Karpas-422 (cell line): ENCODE results near the gene SURF4. TPM values are rescaled to one million over a fixed set of nuclear protein-coding genes. Genes with fewer than 3 reads are reported as not detected.
"Not testable (repeated sequence)": the region's sequence is repeated elsewhere in the genome, so short reads cannot be mapped to it uniquely, and the experiment has no call there.

Experiments
- DNase-seq: peaks from one replicate; pipeline ENCODE4 v3.0.0-alpha.2; 2015
- H2AFZ ChIP-seq: fragments of 200-600 bp; sonication (generic); 2 replicates; pipeline ENCODE4 v1.6.1; 2014; ENCODE audit warnings: antibody characterized with exemption, low read length, mixed read lengths
- H3K27ac ChIP-seq: fragments of 200-600 bp; sonication (generic); 2 replicates; pipeline ENCODE4 v1.5.1; 2014; ENCODE audit warnings: mild to moderate bottlenecking, low read length, moderate library complexity
- H3K27me3 ChIP-seq: fragments of 200-600 bp; sonication (generic); 2 replicates; pipeline ENCODE4 v1.6.1; 2014; ENCODE audit warnings: low read length, mixed read lengths
- H3K36me3 ChIP-seq: fragments of 200-600 bp; sonication (generic); 2 replicates; pipeline ENCODE4 v1.6.1; 2014; ENCODE audit warnings: low read length, mixed read lengths; ENCODE audit not compliant: insufficient read depth
- H3K4me1 ChIP-seq: fragments of 200-600 bp; sonication (generic); 2 replicates; pipeline ENCODE4 v1.6.1; 2014; ENCODE audit warnings: mild to moderate bottlenecking, low read length, mixed read lengths
- H3K4me2 ChIP-seq: fragments of 200-600 bp; sonication (generic); 2 replicates; pipeline ENCODE4 v1.6.1; 2014; ENCODE audit warnings: low read length, low read depth, mild to moderate bottlenecking; ENCODE audit not compliant: poor library complexity, severe bottlenecking
- H3K4me3 ChIP-seq: fragments of 200-600 bp; sonication (generic); 2 replicates; pipeline ENCODE4 v1.5.1; 2014; ENCODE audit warnings: mild to moderate bottlenecking, antibody characterized with exemption, low read length, mixed read lengths
- H3K79me2 ChIP-seq: fragments of 200-600 bp; sonication (generic); 2 replicates; pipeline ENCODE4 v1.6.1; 2014; ENCODE audit warnings: mild to moderate bottlenecking, low read length, mixed read lengths
- H3K9ac ChIP-seq: fragments of 200-600 bp; sonication (generic); 2 replicates; pipeline ENCODE4 v1.6.0; 2014; ENCODE audit warnings: low read length
- H3K9me2 ChIP-seq: fragments of 200-600 bp; sonication (generic), shearing (Covaris generic); replicated peaks from 2 replicates; pipeline ENCODE4 v1.6.0; 2014; ENCODE audit warnings: mild to moderate bottlenecking, low read length, moderate library complexity; ENCODE audit not compliant: insufficient read depth
- H3K9me3 ChIP-seq: fragments of 300-700, 200-600 bp; sonication (generic); 2 replicates; pipeline ENCODE4 v1.6.1; 2014; ENCODE audit warnings: low read length, mixed read lengths
- H4K20me1 ChIP-seq: fragments of 200-600 bp; sonication (generic); 2 replicates; pipeline ENCODE4 v1.6.1; 2014; ENCODE audit warnings: mild to moderate bottlenecking, antibody characterized with exemption, low read length, low read depth; ENCODE audit not compliant: insufficient read depth
- total RNA-seq: library from RNA; depleted of rRNA; stranded (reverse); fragments of >200 nt; shearing (Covaris generic); gene quantifications from 2 replicates; pipeline ENCODE4 v1.2.3, GENCODE V29; 2014; ENCODE audit warnings: low replicate concordance

SURF4 gene
- total RNA-seq, 1 experiment from 2014 or later: 84.1 TPM

DNA sequence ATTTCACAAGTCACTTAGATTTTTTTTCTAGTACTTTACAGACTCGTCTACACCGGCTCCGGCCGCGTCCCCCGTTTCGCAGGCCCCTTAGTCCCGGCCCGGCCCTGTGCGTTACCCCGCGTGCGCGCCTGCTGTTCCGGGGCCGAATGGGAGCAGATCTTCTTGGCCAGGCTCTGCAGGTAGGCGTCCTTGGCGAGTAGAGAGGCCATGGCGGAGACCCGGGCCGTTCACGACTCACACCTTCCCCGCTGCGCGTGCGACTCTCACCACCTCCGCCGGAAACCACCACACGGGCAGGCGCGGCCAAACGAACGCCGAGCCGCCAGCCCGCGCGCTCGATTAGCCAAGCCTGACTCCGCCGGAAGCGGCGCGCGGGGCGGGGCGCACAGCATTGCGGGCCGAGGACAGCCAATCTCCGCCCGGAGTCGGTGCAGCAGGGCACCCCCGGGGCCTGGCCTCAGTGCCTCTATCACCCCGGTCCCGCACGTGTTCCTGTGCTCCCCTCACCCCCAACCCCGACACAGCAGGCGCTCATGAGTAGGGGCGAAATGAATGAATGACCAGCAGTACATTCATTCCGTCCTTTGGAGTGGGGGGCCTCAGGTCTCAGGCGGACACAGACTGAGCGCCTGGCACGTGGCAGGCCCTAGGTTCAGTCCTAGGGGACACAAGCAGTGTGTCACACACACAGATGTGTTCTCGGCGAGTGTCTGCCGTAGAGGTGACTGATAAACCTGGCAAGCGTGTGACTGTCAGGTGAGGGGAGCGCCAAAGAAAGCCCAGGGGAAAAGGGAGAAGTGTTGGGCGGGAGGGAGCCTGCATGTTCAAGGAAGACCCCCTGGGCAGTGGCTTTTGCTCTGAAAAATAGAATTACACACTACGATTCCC is 39.7 kb downstream of the SURF4 start, which contains the start of gene SURF6:
SURF6 (minus strand) TSS at position 265 of the 888 bp plus-strand sequence; CDS start at position 209, 56 bp downstream.
- peak within 1 kb of the TSS; percentile 47 for H3K27ac ChIP-seq
- H3K9me3 ChIP-seq: no peaks in the 10 kb centered on the region
- H3K9ac ChIP-seq: peak within 1 kb of the TSS; percentile 83
- H2AFZ ChIP-seq: peak within 1 kb of the TSS; percentile 92; the same call in 1 of the 2 replicates
- H3K4me1 ChIP-seq: peaks cover 14% of the 10 kb centered on the region
- DNase-seq: peak; percentile 98
- peaks cover 15% of the 10 kb centered on the region; the same call in 1 of the 2 replicates for H4K20me1 ChIP-seq
- no peaks in the 10 kb centered on the region for H3K27me3 ChIP-seq
- H3K4me3 ChIP-seq: peak within 1 kb of the TSS; percentile 79
- H3K36me3 ChIP-seq: peaks cover 25% of the 10 kb centered on the region; the same call in 1 of the 2 replicates
- H3K4me2 ChIP-seq: peak within 1 kb of the TSS; percentile 78
- no peaks in the 10 kb centered on the region for H3K9me2 ChIP-seq
- peaks cover 21% of the 10 kb centered on the region for H3K79me2 ChIP-seq

DNA sequence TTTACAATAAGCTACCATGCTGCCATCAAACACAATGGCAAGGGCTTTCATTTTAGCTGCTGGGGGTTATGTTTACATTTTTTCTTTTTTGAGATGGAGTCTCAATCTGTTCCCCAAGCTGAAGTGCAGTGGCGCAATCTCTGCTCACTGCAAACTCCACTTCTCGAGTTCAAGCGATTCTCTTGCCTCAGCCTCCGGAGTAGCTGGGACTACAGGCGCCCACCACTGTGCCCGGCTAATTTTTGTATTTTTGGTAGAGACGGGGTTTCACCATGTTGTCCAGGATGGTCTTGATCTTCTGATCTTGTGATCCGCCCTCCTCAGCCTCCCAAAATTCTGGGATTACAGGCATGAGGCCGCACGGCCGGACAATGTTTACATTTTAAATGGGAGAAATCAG is 41.0 kb downstream of the SURF4 start:
- not testable (repeated sequence) for H3K9me3 ChIP-seq, DNase-seq, H3K27me3 ChIP-seq, H2AFZ ChIP-seq, H3K9me2 ChIP-seq
- peaks cover 21% of the 10 kb centered on the region for H3K79me2 ChIP-seq
- peaks cover 21% of the 10 kb centered on the region for H4K20me1 ChIP-seq
- H3K4me3 ChIP-seq: peak overlapping the region; percentile 79
- H3K4me2 ChIP-seq: peak overlapping the region; percentile 78
- H3K27ac ChIP-seq: peak overlapping the region; percentile 47; the same call in 1 of the 2 replicates
- peaks cover 21% of the 10 kb centered on the region; the same call in 1 of the 2 replicates for H3K36me3 ChIP-seq
- H3K9ac ChIP-seq: peak overlapping the region; percentile 83
- H3K4me1 ChIP-seq: peaks cover 14% of the 10 kb centered on the region

GRCh38 chr9:133334161-133334560 is 41.7 kb downstream of the SURF4 start:
- no peak overlapping the region for H3K4me3 ChIP-seq
- no peak for DNase-seq
- H3K36me3 ChIP-seq: peaks cover 21% of the 10 kb centered on the region; the same call in 1 of the 2 replicates
- H3K27ac ChIP-seq: no peak overlapping the region
- H4K20me1 ChIP-seq: peaks cover 21% of the 10 kb centered on the region
- H3K9ac ChIP-seq: peak overlapping the region; percentile 83; the same call in 1 of the 2 replicates
- peak overlapping the region; percentile 78 for H3K4me2 ChIP-seq
- H3K4me1 ChIP-seq: peaks cover 14% of the 10 kb centered on the region
- H3K27me3 ChIP-seq: no peaks in the 10 kb centered on the region
- no peak overlapping the region for H2AFZ ChIP-seq
- H3K9me3 ChIP-seq: no peaks in the 10 kb centered on the region
- no peaks in the 10 kb centered on the region for H3K9me2 ChIP-seq
- H3K79me2 ChIP-seq: peaks cover 21% of the 10 kb centered on the region

GRCh38 chr9:133333566-133333965 is 42.3 kb downstream of the SURF4 start:
- Histone ChIP-seq H3K4me1 (peaks cover 14% of the 10 kb centered on the region), H3K9me2 (no peaks in the 10 kb centered on the region), H2AFZ (no peak overlapping the region), H4K20me1 (peaks cover 21% of the 10 kb centered on the region), H3K27me3 (no peaks in the 10 kb centered on the region), H3K79me2 (peaks cover 21% of the 10 kb centered on the region), H3K4me3 (no peak overlapping the region), H3K36me3 (peaks cover 21% of the 10 kb centered on the region; the same call in 1 of the 2 replicates), H3K27ac (no peak overlapping the region), H3K4me2 (no peak overlapping the region), H3K9ac (no peak overlapping the region), H3K9me3 (no peaks in the 10 kb centered on the region)
- no peak for DNase-seq

- no peak overlapping the region for H3K9ac ChIP-seq
- H3K4me3 ChIP-seq: no peak overlapping the region
- H3K9me2 ChIP-seq: no peaks in the 10 kb centered on the region
- peaks cover 14% of the 10 kb centered on the region for H3K4me1 ChIP-seq
- no peaks in the 10 kb centered on the region for H3K27me3 ChIP-seq
- H4K20me1 ChIP-seq: peaks cover 25% of the 10 kb centered on the region
- no peak overlapping the region for H3K4me2 ChIP-seq
- peaks cover 21% of the 10 kb centered on the region; the same call in 1 of the 2 replicates for H3K36me3 ChIP-seq
- DNase-seq: no peak
- H3K27ac ChIP-seq: no peak overlapping the region
- no peaks in the 10 kb centered on the region for H3K9me3 ChIP-seq
- H3K79me2 ChIP-seq: peaks cover 21% of the 10 kb centered on the region
- H2AFZ ChIP-seq: no peak overlapping the region
These were observed 42.8 kb downstream of the SURF4 start for GRCh38 chr9:133333011-133333410.

GRCh38 chr9:133332381-133332730 is 43.5 kb downstream of the SURF4 start:
- Histone ChIP-seq H4K20me1 (peaks cover 25% of the 10 kb centered on the region), H3K27me3 (no peaks in the 10 kb centered on the region), H3K79me2 (peaks cover 21% of the 10 kb centered on the region), H3K4me1 (peaks cover 14% of the 10 kb centered on the region), H3K27ac (no peak overlapping the region), H3K9me2 (no peaks in the 10 kb centered on the region), H2AFZ (no peak overlapping the region), H3K4me3 (no peak overlapping the region), H3K4me2 (no peak overlapping the region), H3K9ac (no peak overlapping the region), H3K36me3 (peaks cover 21% of the 10 kb centered on the region; the same call in 1 of the 2 replicates), H3K9me3 (no peaks in the 10 kb centered on the region)
- no peak for DNase-seq

DNA sequence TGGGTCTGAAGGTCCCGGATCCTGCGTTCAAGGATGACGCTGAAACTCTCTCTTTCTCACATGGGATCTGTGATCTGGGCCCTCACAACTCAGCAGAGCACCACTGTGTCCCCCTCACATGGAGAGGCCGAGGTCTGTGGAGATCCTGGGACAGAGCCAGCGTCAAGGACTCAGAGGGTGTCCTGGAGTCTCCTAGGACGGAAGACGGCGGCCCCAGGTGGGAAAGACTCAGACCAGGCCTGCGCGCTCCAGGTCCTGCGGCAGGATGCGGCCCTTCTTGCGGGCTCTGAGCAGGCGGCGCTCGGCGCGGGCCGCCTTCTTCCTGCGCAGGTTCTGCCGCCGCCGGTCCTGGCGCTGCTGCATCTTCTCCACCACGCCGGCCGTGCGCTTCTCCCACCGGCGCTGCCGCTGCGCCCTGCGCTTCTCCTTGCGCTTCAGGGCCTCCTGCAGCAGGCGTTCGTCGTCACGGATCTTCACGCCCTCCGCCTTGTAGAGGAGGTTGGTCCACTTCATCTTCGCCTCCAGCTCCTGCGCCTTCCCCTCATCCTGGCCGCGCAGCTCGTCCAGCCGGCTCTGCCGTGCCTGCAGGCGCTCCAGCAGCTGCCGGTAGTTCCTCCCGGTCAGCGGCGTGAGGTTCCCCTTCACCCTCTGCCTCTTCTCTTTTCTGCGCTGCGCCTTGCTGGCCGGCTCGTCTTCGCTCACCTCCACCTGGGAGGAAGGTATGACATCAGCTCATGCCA is 44.0 kb downstream of the SURF4 start:
- Histone ChIP-seq H3K4me1 (peaks cover 14% of the 10 kb centered on the region), H3K9me2 (no peaks in the 10 kb centered on the region), H4K20me1 (peaks cover 25% of the 10 kb centered on the region), H3K27me3 (no peaks in the 10 kb centered on the region), H3K9ac (no peak overlapping the region), H3K4me2 (no peak overlapping the region), H2AFZ (no peak overlapping the region), H3K9me3 (no peaks in the 10 kb centered on the region), H3K36me3 (peaks cover 21% of the 10 kb centered on the region; the same call in 1 of the 2 replicates), H3K79me2 (peaks cover 21% of the 10 kb centered on the region), H3K27ac (no peak overlapping the region), H3K4me3 (no peak overlapping the region)
- DNase-seq: no peak

DNA sequence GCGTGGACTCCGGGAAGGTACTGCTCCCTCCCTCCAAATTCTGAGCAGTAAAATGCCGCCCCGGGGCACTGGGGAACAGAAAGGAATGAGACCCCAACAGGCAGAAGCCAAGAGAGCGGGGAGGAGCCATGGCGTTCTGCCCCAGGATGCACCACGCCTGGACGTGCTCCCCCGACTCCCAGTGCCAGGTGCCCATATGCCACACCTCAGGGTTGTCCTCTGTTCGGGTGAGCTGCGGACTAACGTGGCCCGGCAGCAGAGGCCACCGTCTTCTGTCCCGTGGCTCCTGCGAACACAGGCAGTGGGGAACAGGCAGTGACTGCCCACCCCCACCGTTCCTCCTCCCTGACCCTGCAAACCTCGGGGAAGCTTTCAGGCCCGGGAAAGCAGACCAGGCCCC is 44.6 kb downstream of the SURF4 start:
- H3K9ac ChIP-seq: no peak overlapping the region
- peaks cover 10% of the 10 kb centered on the region for H3K4me1 ChIP-seq
- no peak overlapping the region for H2AFZ ChIP-seq
- no peak overlapping the region for H3K4me2 ChIP-seq
- DNase-seq: no peak
- no peaks in the 10 kb centered on the region for H3K9me2 ChIP-seq
- H3K27me3 ChIP-seq: no peaks in the 10 kb centered on the region
- peaks cover 25% of the 10 kb centered on the region for H4K20me1 ChIP-seq
- peaks cover 21% of the 10 kb centered on the region; the same call in 1 of the 2 replicates for H3K36me3 ChIP-seq
- no peaks in the 10 kb centered on the region for H3K9me3 ChIP-seq
- no peak overlapping the region for H3K27ac ChIP-seq
- H3K4me3 ChIP-seq: no peak overlapping the region
- H3K79me2 ChIP-seq: peaks cover 21% of the 10 kb centered on the region
